Thyroid gland (tissue), 4 donors: ENCODE results near the gene TXNL4B. TPM values are rescaled to one million over a fixed set of nuclear protein-coding genes. Genes with fewer than 3 reads are reported as not detected.
"Not testable (repeated sequence)": the region's sequence is repeated elsewhere in the genome, so short reads cannot be mapped to it uniquely, and the experiment has no call there.

Experiments used
- DNase-seq, 2 donors: peaks; one replicate each; pipeline ENCODE4 v3.0.0-alpha.2; 2019
- H3K27ac ChIP-seq, 3 donors: fragments of 200-600 bp; sonication (generic); 1 replicate in 2 of 3; 2 replicates in 1 of 3; pipeline ENCODE4 v1.5.1; 2016 to 2019; ENCODE audit warnings: mild to moderate bottlenecking in 1 of 3, moderate library complexity in 1 of 3
- H3K27me3 ChIP-seq: fragments of 200-600 bp; sonication (generic); one replicate; pipeline ENCODE4 v1.5.1; 2019
- H3K36me3 ChIP-seq, 2 donors: fragments of 200-600 bp; sonication (generic); one replicate each; pipeline ENCODE4 v1.5.1; 2016 to 2019
- H3K4me1 ChIP-seq, 2 donors: fragments of 200-600 bp; sonication (generic); one replicate each; pipeline ENCODE4 v1.5.1; 2017 to 2019
- H3K4me3 ChIP-seq, 3 donors: fragments of 200-600 bp; sonication (generic); replicated peaks in 1 of 3; 1 replicate in 2 of 3; 2 replicates in 1 of 3; pipeline ENCODE4 v1.5.1; 2016; ENCODE audit warnings: mild to moderate bottlenecking in 1 of 3
- H3K9me3 ChIP-seq: fragments of 200-600 bp; sonication (generic); one replicate; pipeline ENCODE4 v1.5.1; 2017
- CTCF ChIP-seq, 6 experiments: fragments of 200-600 bp in 3 of 6; fragments of 450-650 bp in 3 of 6; sonication (generic) in 3 of 6; IDR thresholded peaks; one replicate each; pipeline ENCODE4 v1.5.1; 2016 to 2019; ENCODE audit warnings: antibody characterized with exemption in 6 of 6, mild to moderate bottlenecking in 2 of 6, inconsistent platforms in 1 of 6, moderate library complexity in 1 of 6
- POLR2A ChIP-seq, 2 donors: fragments of 450-650 bp; IDR thresholded peaks; one replicate each; pipeline ENCODE4 v1.6.1; 2017; ENCODE audit warnings: antibody characterized with exemption in 2 of 2, mild to moderate bottlenecking in 2 of 2, moderate library complexity in 1 of 2
- WGBS, 2 donors: methylation state at CpG; one replicate each; pipeline ENCODE4 v1.1.5; 2017; 5-methylcytosine and 5-hydroxymethylcytosine counted together
- intact Hi-C: fragments of 100-400 bp; cut with DNase I; formaldehyde crosslinking; loops from one replicate; pipeline ENCODE4 v1.15.1; 2023
- total RNA-seq, 4 donors: library from RNA; depleted of rRNA; stranded (reverse); fragments of >200 nt; gene quantifications; one replicate each; pipeline ENCODE4 v1.2.3, GENCODE V29; 2016

Gene TXNL4B
- total RNA-seq, 4 donors from 2014 or later = 10.7 to 15.0 (median 13.1) TPM

DNA sequence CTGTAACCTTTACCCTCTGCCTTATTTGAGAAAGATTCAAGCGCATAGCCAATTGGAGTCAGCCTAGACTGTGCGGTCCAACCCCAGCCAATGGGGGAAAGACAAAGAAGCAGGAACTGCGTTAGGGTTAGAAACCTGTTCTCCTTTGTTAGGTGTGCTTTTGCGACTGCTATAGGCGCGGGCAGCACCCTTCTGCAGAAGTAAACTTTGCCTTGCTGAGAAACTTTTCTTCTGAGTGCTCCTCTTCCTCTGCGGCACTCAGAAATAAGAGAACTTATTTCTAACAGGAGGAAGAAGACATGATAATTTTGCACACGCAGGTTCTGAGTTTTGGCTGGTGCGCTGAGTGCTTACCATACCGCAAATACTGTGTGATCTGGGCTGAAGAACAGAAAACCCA lies 9.0 kb downstream of the TXNL4B start:
- Histone ChIP-seq H3K4me3 (no peak overlapping the region), H3K36me3 (peaks cover 30 to 43% of the 10 kb centered on the region in 2 donors), H3K27ac (no peak overlapping the region), H3K9me3 (no peaks in the 10 kb centered on the region), H3K27me3 (no peaks in the 10 kb centered on the region), H3K4me1 (no peaks in the 10 kb centered on the region)
- no peak for DNase-seq
- intact Hi-C loops = no loop called here
- no peak for TF ChIP-seq POLR2A (IDR thresholded peaks at IDR 0.05)
- TF ChIP-seq CTCF (IDR thresholded peaks at IDR 0.05) = no peak
- 100% methylated on average over 10 of the region's 10 CpGs for WGBS, 2 donors

- intact Hi-C loops = no loop called here
- no peak for DNase-seq
- no peak overlapping the region for H3K27ac ChIP-seq
- H3K27me3 ChIP-seq = no peaks in the 10 kb centered on the region
- H3K4me1 ChIP-seq = no peaks in the 10 kb centered on the region
- no peak for TF ChIP-seq CTCF (IDR thresholded peaks at IDR 0.05)
- TF ChIP-seq POLR2A (IDR thresholded peaks at IDR 0.05) = no peak
- H3K36me3 ChIP-seq = peaks cover 30 to 37% of the 10 kb centered on the region in 2 donors
- no peaks in the 10 kb centered on the region for H3K9me3 ChIP-seq
- 57 to 64% methylated on average over 3 of the region's 3 CpGs for WGBS, 2 donors
- no peak overlapping the region for H3K4me3 ChIP-seq
Observed at GRCh38 chr16:72083778-72084404, 9.5 kb downstream of the TXNL4B start.

GRCh38 chr16:72076991-72077706 lies 16.3 kb downstream of the TXNL4B start:
- intact Hi-C loops, H3K4me1 ChIP-seq, H3K4me3 ChIP-seq, H3K9me3 ChIP-seq, H3K27me3 ChIP-seq, H3K27ac ChIP-seq, DNase-seq, H3K36me3 ChIP-seq: not testable (repeated sequence)
- WGBS, 2 donors = 83 to 92% methylated on average over 1 to 2 of the region's 5 CpGs

DNA sequence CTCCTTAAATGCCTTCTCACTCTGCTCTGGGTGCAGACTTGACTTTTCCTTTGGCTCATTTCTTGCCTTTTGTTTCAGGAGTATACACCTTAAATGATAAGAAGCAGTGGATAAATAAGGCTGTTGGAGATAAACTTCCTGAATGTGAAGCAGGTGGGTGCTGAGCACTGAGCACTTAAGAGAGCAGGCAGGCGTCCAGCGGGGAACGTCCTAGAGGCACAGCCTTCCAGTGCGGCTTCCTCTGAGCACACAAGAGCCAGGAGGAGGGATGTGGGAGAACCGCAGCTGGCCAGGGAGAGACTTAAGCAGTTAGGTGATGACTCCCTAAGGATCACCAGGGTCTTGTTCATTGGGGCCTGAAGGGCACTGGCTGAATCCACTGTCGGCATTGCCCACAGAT lies 18.4 kb downstream of the TXNL4B start:
- intact Hi-C loops, H3K27me3 ChIP-seq, H3K27ac ChIP-seq, H3K9me3 ChIP-seq, H3K36me3 ChIP-seq, H3K4me1 ChIP-seq, DNase-seq, H3K4me3 ChIP-seq: not testable (repeated sequence)
- WGBS, 2 donors = 29 to 38% methylated on average over 1 of the region's 6 CpGs

DNA sequence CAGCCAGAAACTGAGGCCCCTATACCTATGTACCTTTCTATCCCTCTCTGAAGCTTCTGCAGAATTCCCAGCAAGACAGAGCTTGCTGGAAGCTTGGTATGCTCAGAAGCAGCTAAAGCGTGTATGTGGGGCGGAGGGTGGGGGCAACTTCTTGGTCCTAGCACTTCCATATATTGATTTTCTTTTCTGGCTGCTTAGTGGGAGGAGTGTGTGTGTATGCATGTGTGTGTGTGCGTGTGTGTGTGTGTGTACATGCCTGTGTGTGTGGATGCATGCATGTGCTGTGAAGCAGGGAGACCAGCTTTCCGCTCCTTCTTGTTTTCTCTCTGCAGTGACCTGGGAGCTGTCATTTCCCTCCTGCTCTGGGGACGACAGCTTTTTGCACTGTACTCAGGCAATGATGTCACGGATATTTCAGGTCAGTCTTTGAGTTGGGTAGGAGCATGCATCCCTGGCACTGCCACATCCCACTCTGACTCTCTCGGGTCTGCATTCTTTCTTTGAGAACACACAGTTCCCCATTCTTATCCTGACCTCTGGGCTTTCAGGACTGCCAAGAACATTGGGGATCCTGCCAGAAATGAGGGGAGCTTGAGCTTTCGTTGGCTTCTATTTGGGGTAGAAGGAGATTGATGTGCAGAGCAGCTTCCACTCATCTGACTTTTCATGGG lies 19.7 kb downstream of the TXNL4B start:
- no peak for DNase-seq
- intact Hi-C loops = no loop called here
- Histone ChIP-seq H3K27me3 (no peaks in the 10 kb centered on the region), H3K27ac (no peak overlapping the region), H3K4me1 (no peaks in the 10 kb centered on the region), H3K36me3 (no peaks in the 10 kb centered on the region), H3K4me3 (no peak overlapping the region), H3K9me3 (no peaks in the 10 kb centered on the region)
- TF ChIP-seq POLR2A (IDR thresholded peaks at IDR 0.05) (no peak), CTCF (IDR thresholded peaks at IDR 0.05) (no peak)
- WGBS, 2 donors = 88% methylated on average over 8 of the region's 8 CpGs
